ENCODE results near the gene PPP1R13B.

DNA sequence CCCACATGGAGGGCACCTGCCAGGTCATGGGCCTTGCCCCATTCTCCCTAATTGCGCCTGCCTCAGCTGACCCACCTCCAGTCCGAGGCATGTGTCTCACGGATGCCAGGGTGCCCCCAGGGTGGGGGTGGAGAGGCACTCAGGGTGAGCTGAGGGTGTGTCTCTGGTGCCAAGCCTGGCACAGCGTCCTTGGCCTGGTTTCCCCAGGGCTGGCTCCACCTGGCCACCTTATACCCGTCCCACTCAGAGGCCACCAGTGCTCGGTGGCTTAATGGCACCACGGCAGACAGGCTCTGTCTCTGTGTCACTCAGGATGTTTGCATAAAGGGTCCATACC, 47.3 kb upstream of the PPP1R13B start:
- TF ChIP-seq, protein P1, sequence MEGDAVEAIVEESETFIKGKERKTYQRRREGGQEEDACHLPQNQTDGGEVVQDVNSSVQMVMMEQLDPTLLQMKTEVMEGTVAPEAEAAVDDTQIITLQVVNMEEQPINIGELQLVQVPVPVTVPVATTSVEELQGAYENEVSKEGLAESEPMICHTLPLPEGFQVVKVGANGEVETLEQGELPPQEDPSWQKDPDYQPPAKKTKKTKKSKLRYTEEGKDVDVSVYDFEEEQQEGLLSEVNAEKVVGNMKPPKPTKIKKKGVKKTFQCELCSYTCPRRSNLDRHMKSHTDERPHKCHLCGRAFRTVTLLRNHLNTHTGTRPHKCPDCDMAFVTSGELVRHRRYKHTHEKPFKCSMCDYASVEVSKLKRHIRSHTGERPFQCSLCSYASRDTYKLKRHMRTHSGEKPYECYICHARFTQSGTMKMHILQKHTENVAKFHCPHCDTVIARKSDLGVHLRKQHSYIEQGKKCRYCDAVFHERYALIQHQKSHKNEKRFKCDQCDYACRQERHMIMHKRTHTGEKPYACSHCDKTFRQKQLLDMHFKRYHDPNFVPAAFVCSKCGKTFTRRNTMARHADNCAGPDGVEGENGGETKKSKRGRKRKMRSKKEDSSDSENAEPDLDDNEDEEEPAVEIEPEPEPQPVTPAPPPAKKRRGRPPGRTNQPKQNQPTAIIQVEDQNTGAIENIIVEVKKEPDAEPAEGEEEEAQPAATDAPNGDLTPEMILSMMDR (IDR thresholded peaks at IDR 0.05; ENCODE audit: low read length) = no peak
- no peak for TF ChIP-seq EZH2 (IDR thresholded peaks at IDR 0.05; ENCODE audit: borderline replicate concordance, low read length)
